Adrenal gland (tissue), 5 donors: ENCODE data around the gene LIPK.

ENCODE experiments used
- CTCF ChIP-seq, 6 experiments: fragments of 450-650 bp in 4 of 6; fragments of 200-600 bp in 2 of 6; sonication (generic) in 1 of 6; IDR thresholded peaks; 1 replicate in 5 of 6; 2 replicates in 1 of 6; pipeline versions ENCODE4 v1.5.1 to v1.8.0; 2016 to 2021; ENCODE audit warnings: antibody characterized with exemption in 6 of 6, mild to moderate bottlenecking in 2 of 6, moderate library complexity in 1 of 6
- POLR2A ChIP-seq, 2 donors: fragments of 450-650 bp; IDR thresholded peaks; one replicate each; pipeline ENCODE4 v1.6.1; 2017; ENCODE audit warnings: antibody characterized with exemption in 2 of 2, mild to moderate bottlenecking in 2 of 2, moderate library complexity in 1 of 2
- donor health status: DM: no; HTN: no; CAD: no.

DNA sequence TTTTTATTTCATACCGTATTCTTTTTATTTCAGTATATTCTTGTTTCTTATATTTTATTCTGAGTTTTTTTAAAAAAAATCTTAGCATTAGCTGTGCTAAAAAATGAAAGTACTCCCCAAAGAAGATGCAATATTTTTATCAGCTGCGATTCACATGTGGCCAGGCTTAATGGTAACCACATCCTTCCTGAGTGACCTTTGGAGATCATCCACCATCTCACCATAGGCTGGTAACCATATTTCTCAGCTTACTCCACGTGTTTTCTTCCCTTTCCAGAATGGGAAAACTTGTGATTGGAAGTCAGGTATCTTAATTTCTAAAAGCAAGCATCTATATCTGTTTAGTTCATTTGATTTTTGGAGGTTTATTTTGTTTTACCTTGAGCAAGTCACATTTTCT lies 77.7 kb downstream of the LIPK start:
- no peak for TF ChIP-seq CTCF (IDR thresholded peaks at IDR 0.05)
- no peak for TF ChIP-seq POLR2A (IDR thresholded peaks at IDR 0.05)
